Middle frontal gyrus (tissue), 1 donor: ENCODE measurements around the gene IL32.

Experiments used
- DNase-seq: peaks from one replicate; pipeline ENCODE4 v3.0.0-alpha.2; 2015; ENCODE audit warnings: low spot score; ENCODE audit errors: extremely low spot score

The IL32 gene

DNA sequence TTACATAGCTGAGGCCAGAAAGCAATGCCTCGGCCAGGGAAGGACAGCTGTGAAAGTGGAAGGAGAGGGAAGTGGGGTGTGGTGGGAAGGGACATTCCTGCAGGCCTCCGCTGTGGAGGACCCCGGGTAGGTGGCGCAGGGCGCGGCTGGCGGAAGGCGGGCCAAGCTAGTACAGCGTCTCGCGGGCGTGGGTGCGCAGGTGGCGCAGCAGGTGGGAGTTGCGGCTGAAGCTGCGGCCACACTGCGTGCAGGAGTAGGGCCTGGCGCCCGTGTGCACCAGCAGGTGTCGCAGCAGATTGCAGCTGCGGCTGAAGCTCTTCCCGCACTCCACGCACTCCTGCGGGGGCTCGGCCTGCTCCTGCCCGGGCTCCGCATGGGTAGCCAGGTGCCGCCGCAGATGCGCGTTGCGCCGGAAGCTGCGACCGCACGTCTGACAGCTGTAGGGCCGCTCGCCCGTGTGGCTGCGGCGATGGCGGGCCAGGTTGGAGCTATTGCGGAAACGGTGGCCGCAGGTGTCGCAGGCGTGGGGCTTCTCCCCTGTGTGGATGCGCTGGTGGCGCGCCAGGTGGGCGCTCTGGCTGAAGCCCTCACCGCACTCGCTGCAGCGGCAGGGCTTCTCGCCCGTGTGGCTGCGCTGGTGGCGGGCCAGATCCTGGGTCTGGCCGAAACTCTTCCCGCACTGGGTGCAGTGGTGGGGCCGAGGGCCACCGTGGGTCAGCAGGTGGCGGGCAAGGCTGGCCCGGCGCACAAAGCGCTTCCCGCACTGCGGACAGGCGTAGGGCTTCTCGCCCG, 23.7 kb downstream of the IL32 start:
- DNase-seq, result no peak

DNA sequence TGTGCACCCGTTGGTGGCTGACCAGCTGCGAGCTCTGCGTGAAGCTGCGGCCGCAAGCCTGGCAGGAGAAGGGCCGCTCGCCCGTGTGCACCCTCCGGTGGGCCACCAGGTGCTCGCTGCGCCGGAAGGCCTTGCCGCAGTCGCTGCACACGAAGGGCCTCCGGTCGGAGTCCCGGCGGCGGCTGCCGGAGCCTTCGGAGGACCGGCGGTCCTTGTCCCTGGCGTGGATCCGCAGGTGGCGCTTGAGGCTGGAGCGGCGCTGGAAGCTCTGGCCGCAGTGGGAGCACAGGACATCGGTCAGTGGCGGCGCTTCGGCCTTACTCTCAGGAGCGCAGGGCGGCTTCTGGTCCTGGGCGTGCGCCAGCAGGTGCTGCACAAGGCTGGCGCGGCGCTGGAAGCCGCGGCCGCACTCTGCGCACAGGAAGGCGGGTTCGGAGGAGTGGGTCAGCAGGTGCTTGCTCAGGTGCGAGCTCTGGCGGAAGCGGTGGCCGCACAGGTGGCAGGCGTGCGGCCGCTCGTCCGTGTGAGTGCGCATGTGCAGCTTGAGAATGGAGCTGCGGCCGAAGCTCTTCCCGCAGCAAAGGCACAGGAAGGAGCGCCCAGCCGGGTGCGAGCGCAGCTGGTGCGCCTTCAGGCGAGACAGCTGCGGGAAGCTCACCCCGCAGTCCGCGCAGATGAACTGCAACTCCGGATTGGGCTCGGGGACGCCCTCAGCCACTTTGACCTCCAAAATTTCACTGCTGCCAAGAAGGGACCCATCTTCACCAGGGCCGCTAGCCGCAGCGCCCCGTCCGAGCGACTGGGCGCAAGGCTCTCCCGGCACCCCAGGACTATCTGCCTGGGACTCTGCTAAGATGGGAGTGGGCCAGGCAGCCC, 24.5 kb downstream of the IL32 start:
- no peak for DNase-seq

DNA sequence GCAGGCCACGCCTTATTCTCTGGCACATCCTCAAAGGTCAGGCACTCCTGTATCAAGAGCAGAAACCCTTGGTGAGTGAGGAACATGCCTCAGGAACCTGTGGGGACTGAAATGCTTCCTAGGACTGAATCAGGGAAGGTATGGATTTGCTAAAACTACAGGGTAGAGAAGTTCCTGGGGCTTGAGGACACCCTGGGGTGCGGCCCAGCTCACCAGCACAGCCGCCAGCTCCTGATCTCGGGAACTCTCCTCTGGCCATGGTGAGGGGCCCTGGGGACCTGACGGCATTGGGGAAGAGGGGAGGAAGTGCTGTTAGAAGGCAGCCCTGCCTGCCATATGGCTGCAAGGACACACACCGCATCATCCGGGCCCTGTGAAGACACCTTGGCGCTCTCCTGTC, 26.1 kb downstream of the IL32 start:
- no peak for DNase-seq

DNA sequence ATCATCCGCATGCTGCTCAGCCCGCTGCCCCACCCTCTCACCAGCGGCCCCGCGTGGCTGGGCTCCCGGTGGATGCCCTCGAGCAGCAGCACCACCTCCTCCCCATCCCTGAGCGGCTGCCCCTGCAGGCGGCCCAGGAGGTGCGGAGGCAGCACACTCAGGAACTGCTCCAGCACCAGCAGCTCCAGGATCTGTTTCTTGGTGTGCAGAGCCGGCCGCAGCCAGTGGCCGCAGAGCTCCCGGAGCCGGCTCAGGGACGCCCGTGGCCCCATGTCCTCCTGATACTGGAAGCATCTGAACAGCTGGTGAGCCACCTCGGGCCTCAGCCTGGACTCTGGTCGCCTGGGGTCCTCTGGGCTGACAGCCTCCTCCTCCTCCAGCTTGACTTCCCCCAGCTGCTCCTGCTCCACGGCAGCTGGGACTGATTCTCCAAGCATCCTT, 27.1 kb downstream of the IL32 start:
- DNase-seq, result no peak

DNA sequence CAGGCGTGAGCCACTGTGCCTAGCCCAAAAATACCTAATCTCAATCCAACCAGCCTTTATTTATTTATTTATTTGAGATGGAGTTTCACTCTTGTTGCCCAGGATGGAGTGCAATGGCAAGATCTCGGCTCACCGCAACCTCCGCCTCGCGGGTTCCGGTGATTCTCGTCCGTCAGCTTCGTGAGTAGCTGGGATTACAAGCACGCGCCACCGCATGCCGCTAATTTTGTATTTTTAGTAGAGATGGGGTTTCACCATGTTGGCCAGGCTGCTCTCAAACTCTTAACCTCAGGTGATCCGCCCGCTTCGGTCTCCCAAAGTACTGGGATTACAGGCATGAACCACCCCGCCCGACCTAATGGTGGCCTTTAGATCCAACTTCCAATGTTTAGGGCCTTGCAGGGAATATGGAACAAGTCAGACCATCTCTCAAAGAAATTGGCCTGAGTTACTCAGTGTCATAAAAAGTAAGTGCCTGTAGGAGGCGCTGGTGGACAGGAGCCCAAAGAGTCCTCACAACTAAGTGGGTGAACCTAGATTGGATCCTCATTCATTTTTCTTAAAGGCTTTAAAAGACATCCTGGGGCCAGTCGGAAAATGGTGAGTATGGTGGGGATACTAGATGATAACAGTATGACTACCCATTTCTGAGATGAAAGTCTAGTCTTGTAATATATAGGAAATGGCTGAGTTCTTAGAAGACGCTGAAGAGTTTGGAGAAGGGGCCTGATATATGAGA, 29.0 kb downstream of the IL32 start:
- no peak for DNase-seq

DNA sequence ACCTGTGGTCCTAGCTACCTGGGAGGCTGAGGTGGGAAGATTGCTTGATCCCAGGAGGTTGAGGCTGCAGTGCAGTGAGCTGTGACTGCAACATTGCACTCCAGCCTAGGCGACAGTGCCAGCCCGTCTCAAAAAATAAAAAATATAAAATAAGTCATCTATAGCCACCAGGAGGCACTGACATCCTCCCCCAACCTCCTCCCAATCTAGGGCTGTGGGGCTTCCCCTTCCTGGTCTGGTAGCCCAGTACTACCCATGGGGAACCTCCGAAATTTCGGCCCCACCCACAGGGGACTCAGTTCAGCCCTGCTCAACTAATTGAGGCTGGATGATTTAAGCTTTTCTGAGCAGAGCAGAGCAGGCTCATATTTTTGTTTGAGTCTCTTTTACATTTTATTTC, 30.4 kb downstream of the IL32 start:
- no peak for DNase-seq

DNA sequence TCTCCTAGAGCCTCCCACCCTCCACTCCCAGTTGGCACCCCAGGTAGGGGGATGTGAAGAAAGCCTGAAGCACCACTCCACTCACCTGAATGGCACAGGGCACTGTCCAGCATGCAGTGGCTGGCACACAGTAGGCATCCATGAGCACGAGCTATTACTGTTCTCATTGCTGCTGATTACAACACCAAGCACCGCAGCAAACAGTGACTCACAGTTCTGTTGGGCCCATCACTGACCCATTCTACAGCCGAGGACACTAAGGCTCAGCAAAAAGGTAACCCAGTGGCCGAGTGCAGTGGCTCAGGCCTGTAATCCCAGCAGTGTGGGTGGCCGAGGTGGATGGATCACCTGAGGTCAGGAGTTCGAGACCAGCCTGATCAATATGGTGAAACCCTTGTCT, 30.9 kb downstream of the IL32 start:
- DNase-seq, result no peak

DNA sequence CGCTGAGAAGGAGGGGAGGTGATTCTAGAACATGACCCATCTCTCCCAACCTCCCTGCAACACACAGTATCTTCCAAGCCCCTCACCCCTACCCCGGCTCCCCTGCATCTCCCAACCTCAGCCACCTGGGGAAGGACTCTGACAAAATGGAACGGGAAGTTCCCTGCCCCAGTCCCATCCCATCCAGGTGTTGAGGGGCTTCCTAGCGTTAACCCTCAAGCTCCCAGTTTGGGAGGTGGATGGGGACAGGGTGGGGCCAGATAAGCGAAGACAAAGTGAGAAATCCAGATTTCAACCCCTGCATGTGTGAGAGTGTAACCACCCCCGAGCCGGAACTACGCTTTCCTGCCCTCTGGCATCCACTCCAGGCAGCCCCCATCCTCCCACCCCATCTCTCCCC, 31.8 kb downstream of the IL32 start:
- no peak for DNase-seq

DNA sequence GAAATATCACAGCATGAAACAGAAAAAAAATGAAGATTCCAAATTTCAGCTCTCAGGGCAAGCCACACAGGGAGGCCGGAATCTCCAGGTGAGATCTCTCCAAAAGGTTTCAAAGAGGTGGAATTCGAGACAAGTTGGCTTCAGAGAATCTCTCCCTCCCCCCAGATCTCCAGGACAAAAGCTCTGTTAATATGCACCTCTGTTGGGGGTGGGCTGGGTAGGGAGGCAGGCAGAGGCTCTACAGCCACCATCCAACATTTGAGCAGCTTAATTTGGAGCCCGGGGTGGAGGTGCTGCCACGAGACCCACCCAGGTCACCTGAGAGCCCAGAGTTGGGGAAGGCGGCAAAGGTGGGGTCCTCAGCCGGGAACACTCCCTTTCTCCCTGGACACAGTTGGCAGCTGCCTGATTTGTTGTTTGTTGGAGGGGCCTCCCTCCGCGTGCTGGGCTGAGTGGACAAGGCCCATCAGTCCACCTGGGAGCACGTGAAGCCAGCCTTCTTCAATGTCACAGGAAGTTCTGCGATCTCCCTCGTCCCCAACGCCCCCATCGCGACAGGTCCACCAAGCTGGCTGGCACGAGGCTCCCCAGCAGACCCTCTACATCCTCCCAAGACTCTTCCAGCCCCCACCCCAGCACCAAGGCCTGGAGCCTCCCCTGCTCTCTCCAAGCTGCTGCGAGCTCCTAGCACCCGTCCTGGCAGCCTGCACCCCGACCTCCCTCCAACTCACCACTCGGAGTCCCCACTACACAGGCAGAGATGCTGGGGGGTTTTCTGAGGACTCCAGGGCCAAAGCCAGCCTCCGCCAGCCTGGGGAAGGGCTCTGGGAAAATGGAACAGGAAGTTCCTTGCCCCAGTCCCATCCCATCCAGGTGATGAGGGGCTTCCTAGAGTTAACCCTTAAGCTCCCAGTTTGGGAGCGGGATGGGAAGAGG, 33.3 kb downstream of the IL32 start, which contains the start of gene ZSCAN10:
TSS of gene ZSCAN10 (minus strand) at position 836 of the 936 bp plus-strand sequence. CDS start 6,357 bp downstream, outside the sequence.
- no peak for DNase-seq

DNA sequence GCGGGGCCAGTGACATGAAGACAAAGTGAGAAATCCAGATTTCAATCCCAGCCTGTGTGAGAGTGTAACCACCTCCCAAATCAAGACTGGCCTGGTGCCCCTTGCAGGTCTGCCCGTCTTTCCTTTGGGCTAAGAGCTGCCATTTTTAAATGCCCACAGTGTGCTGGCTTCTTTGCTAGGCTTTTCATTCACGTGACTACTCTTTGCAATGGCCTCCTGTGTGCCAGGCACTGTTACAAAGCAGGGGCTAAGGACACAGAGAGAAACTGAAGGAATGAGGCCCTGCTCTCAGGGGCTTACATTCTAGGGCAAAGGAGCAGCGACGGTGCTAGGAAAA, 33.9 kb downstream of the IL32 start:
- DNase-seq, result no peak

DNA sequence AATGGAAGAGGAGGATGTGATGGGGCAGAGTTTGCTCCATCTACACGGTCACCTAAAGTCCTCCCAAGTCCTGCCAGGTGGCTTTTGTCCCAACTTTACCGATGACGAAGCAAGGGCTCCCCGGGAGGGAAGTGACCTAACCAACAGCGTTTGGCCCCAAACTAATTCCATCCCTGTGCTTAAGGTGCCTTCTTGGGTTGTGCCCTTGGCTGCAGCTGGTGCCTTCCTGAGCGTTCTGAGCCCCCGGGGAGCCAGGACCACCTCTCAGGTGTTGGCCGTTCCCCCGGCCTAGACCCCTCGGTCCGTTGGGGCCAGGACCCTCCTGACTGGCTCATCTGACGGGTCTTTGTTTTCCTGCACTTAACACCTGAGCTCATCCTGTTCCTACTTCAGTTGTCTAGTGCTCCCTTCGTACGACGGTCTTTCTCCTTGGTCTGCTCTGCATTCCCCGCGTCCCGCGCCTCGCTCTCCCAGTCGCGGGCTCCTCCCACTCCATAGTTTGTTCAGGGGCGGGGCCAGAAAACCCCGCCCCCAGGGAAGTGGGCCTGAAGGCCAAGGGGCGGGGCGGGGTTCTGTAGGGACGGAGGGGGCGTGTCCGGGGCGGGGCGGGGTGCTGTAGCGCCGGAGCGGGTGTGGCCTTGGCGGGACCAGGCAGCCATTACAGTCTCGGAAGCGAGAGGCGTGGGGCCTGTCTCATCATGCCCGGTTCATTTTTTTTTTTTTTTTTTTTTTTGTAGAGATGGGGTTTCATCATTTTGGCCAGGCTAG, 34.5 kb downstream of the IL32 start:
- no peak for DNase-seq

DNA sequence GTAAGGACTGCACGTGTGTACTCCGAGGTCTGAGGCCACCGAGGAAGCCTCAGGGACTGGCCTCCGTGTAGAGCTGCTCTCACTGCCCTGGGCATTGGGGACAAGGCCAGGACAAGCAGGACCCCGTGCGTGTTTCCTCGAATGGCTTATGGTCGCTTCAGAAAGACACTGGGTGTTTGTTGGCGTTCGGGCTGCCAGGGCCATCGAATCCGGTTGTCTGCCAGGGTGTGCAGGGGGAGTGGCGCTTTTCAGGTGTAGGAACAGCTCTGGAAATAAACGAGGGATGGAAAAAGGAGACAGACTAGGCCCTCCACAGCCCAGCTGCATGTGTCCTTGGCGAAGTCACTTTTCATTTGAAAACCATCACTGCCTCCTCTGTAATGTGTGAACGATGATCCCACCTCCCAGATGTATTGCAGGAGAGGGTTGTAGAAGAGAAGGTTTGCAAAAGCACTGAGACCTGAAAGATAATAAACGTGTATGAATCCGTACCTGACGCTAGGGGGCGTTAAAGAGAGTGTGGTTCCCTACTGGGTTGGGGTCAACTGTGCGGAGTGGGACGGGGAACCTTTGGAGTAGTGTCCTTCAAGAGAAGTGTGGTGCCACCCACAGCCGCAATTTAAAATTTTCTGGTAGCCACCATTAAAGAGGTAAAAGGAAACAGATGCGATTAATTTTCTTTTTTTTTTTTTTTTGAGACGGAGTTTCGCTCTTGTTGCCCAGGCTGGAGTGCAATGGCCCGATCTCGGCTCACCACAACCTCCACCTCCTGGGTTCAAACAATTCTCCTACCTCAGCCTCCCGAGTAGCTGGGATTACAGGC, 35.8 kb downstream of the IL32 start:
- DNase-seq, result no peak

DNA sequence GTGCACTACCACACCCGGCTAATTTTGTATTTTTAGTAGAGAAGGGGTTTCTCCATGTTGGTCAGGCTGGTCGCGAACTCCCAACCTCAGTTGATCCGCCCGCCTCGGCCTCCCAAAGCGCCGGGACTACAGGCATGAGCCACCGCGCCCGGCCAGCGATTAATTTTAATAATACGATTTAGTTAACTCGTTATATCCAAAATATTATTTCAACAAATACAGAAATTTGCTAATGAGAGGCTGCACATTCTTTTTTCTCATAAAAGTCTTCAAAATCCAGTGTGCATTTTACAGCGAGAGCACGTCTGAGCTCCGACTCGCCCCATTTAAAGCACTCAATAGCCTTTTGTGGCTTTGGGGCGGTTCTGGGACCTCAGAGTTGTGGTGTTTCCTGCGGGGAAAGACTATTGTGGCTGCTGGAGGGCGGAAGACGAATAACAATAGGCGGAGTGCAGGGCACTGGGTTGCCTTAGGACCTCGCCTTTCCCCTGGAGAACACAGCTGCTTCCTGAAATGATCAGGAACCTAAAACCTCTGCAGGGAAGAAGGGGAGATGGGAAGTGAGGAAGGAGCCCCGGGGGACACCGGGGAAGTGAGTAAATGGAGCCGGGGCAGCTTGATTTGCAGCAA, 36.5 kb downstream of the IL32 start:
- DNase-seq, result no peak

DNA sequence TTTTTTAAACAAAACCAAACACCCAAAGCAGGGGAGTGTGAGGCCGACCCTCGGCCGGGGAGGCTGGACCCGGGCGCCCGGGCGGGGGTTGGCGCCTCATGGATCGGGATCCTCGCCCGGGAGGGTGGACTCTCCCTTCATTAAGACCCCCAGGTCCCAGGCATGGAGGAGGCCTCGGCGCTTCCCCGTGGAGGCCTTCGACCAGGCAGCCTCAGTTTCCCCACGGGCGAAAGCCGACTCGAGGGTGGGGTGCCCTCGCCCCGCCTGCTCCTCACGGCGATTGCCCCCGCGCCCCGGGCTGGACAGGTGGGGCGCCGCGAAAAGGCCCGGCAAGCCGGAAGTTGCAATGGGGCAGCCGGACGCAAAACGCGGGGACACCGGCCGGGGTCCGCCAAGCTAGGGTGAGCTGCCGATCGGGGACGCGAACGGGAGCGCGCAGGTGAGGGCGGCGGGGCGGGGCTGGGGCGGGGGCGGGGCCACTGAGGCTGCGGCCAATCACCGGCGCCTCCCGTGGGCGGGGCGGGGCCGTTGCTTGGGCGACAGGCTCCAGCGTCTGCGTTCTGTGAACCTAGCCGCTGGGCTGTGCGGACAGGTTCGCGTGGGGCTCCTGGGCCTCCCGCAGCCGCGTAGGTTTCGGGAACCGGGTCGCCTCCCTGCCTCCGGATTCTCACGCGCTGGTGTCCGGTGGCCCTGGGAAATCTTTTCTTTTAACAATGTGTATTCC, 40.9 kb downstream of the IL32 start:
- DNase-seq, result peak; percentile 79

DNA sequence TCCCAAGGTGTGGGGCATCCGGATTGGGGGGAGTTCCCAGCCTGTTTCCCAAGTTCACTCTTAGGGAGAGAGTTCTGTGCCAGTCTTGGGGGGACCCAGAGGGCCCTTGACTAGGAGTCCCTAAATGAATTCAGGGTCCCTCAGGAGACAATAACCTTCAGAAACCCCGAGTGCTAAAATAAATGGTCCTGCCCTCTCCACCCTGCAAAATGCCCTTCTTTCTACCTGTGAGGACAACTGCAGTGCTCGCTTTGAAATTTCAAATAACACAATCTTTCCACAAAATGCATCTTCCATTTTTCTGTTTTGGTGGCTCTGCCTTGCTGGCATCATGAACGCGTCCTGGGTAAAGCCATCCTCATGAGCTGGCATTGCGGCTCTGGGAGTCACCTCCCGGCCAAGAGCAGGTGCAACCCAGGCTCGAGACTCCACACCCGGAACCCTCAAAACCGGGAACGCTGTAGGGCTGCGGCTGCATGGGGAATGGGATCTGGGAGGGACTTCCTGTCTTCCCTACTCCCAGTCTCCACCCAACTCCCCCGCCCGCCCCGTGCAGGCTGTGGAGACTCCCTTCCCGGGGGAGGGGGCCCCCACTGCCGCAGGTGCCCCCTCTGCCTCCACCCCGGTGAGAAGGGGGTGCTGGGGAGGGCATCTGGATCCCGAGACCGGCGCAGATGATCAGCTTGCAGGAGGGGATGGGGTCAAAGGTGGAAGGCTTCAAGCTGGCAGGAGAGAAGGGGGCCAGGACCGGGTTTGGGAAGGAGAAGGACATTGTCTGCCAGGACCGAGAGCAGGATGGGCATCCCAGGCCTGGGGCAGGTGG, 46.8 kb downstream of the IL32 start, which contains the start of gene ZNF205:
TSS of gene ZNF205 (plus strand) at position 529 of the 823 bp plus-strand sequence. CDS start 845 bp downstream, outside the sequence.
- peak; percentile 18 for DNase-seq

DNA sequence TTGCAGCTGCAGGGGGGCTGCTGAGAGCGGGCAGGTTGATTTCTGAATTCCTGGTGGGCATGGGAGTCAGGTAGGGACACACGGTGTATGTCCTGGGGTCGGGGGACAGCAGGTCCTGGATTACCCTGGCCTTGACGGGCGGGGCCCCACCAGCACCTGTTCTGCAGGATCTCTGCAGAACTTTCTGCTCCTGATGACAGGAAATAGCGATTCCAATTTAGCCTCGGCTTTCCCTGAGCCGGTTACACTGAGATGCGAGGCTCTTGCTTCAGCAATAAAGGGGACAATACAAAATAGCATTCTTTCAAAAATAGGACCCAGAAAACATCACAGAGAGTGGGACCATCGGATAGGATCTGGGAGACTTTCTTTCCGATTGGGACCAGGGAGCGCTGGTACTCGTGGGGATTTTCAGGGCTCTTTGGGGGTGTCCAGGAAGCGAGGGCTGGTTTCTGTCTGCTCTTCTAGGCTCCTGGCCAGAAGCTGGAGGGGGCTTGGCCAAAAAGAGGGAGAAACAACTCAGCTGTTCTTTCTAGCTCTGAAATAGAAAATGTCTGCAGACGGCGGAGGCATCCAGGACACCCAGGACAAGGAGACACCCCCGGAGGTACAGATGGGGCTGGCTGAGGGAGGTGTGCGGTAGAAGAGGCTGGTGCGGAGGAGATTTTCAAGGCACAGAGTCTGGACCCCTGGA, 47.6 kb downstream of the IL32 start:
- no peak for DNase-seq
